GM19238 (cell line): ENCODE results near the gene CIT.

Experiments
- DNase-seq: peaks from one replicate; pipeline ENCODE4 v3.0.0; 2011; ENCODE audit warnings: low spot score; ENCODE audit not compliant: insufficient read length

CIT gene

GRCh38 chr12:119808441-119808840, 68.7 kb downstream of the CIT start:
- no peak for DNase-seq

DNA sequence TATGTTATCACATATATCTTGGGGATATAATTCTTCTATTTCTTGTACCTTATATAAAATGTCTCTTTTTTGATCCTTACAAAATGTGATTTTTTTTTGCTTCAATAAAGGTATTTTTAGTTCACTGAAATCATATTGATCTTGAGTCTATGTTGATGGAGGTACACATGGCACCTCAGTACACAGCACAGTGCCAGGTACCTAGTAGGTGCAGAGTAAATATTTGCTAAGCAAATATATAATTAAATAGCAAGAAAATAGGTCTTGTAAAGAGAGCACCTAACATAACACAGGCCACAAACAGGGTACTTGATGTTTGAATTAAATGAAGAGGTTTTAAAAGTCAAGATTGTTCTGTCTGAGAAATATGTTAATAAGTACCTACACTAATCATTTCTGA, 69.7 kb downstream of the CIT start:
- no peak for DNase-seq

- DNase-seq, result no peak
These were observed 73.0 kb downstream of the CIT start for GRCh38 chr12:119804011-119804641.

- no peak for DNase-seq
These were observed 73.7 kb downstream of the CIT start for GRCh38 chr12:119803381-119803791.

- no peak for DNase-seq
These were observed 74.6 kb downstream of the CIT start for GRCh38 chr12:119802472-119802871.

- no peak for DNase-seq
These were observed 80.0 kb downstream of the CIT start for GRCh38 chr12:119797090-119797489.

- no peak for DNase-seq
These were observed 80.8 kb downstream of the CIT start for GRCh38 chr12:119796292-119796691.

DNA sequence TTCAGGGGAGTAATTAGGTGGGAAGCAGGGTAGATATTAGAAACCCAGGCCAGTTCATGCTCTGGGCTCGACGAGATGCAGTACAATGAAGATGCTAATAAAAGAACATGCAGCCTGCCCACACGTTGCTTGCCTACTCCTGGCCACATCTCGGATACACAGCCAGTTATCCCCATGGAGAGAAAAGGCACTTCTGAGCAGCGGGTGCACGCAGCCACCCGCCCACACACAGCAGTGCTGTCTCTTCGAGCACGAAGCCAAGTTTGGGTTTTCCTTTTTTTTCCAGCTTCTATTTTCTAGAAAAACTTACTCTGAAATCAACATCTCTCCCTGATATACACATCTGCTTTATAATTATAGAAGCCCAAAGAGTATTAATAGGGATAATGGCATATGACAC, 85.7 kb downstream of the CIT start:
- DNase-seq, result no peak

GRCh38 chr12:119788786-119789185, 88.3 kb downstream of the CIT start:
- no peak for DNase-seq

GRCh38 chr12:119786539-119786938, 90.6 kb downstream of the CIT start:
- no peak for DNase-seq

DNA sequence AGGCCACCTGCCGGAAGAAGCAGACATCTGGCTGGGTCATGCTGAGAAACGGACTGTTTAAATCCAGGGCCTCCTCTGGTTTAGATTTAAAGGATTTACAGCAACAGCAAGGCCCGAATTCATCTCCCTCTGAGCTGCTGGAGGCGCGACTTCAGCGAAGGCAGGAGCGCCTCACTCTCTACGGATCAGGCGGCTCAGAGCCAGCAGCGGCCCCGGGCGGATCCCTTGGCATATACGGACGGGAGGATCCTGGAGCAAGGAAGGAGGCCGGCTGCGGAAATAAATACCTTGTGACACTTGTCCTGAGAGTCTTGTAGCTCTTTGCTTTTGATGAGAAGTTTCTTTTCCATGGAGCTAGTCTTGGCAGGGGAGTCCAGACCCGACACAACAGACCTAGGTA, 92.4 kb downstream of the CIT start:
- no peak for DNase-seq

DNA sequence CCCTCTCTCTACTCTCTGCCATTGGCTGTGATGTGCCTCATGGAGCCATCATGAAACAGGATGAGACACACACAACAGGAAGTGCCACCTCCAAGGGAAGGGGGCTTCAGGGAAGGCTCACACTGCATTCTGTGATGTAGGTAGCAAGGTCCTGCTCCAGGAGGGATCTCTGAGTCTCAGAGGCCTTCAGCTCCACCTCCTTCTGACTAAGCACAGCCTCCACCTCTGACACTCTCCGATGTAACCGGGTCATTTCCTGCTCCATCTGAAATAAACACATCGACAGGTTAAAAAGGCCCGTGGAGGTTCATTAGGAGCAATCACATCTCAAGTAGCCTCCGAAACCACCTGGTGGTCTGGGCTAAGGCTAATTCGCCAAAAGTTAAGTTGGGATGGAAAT, 93.3 kb downstream of the CIT start:
- no peak for DNase-seq

DNA sequence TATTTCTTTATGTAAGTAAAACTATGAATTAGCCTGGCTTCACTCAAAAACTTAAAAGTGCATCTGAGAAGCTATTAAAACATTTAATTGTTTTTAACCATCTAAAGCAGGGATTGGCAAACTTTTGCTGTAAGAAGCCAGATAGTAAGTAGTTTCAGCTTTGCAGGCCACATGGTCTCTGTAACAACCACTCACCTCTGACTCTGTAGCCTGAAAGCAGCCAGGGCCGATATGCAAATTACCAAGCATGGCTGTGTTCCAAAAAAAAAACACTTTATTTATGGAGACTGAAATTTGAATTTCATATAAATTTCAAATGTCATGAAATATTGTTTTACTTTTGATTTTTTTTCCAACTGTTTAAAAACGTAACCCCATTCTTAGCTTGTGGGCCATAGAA, 95.3 kb downstream of the CIT start:
- DNase-seq, result no peak

GRCh38 chr12:119780786-119781434, 96.2 kb downstream of the CIT start:
- no peak for DNase-seq

DNA sequence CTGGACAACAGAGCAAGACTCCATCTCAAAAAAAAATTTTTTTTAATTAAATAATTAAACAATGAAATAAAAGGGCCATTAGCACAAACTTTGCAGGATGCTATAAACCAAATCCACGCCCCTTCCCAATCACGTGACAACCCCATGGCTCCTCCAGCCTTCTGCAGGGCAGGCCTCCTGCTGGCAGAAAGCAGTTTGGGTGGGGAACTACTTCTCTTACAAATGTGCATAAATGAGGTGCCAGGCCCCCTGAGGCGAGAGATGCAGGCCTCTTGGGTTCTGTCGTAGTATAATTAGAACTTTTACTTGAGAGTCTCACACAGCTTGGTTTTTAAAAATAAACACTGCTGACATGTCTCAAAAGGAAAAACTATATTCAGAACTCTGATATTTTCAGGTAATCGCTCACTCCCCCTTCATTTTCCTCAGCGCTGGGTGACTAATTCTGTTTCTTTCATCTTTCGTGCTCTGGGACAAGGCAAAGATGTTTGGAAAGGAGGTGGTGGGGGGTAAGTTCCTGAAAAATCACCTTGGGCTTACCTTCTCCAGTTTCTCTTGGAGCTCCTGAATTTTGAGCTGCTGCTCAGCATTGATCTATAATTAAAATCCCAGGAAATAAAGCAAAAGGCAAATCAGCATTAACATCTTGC, 101.7 kb downstream of the CIT start:
- no peak for DNase-seq

GRCh38 chr12:119772431-119772830, 104.7 kb downstream of the CIT start:
- no peak for DNase-seq

DNA sequence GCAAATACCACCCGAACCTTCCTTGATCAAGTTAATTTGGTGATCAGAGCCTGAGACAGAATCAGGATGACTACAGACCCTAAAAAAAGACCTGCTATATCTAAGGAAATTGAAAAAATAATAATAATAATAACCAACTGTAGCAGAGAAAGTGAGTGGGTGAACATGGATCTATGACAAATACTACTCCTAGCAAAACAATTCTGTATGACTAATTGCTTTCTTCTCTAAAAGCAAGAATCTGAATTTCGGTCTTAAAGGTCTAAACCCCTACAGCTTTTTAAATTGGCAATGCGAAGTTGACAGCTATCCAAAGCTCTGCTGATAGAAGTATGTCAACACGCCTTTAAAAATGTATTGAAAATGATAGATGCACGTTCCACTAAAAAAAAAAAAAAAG, 107.0 kb downstream of the CIT start:
- no peak for DNase-seq

DNA sequence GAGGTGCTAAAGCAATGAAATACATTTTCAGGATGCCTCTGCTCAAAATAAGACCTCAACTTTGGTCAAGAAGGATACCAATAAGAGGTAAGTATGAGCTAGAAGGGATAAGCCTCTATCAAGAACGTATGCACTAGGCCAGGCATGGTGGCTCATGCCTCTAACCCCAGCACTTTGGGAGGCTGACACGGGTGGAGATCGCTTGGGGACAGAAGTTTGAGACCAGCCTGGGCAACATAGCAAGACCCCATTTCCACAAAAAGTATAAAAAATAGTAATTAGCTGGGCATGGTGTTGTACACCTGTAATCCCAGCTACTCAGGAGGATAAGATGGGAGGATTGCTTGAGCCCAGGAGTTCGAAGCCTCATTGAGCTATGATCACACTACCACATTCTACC, 114.5 kb downstream of the CIT start:
- DNase-seq, result no peak

DNA sequence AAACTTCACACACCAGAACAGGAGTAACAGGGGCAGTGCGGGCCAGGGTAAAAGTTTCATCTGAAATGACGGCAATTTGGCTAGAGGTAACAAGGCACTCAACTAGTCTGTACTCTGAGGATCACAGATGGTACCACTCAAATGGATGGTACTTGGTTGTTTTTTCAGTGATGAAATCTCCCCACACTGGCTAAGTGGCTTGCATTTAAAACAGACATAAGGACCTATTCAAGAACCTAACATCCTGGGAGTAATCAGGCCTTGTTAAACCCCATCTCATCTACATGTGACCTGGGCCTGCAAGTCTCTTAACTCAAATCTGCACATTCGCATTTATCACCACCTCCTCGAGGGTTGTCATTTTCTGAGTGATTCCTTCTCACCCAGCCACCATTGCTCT, 118.4 kb downstream of the CIT start:
- no peak for DNase-seq

DNA sequence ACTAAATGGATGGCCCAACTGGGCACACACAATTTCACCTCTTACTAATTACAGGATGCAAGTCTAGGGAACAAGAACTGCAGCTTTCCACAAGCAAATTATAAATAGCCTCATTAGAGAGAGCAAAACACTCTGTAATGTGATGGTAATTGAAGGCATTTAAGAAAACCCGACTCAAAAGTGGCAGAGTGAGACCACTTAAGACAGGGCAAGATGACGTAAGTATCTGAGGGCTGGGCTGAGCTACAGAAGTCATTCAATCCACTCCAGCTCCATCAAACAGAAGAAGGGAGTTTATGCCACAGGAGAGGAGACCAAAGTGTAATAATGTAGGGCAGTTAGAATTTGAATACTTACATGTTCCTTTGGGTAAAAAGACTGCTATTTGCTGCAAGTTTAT, 118.9 kb downstream of the CIT start:
- DNase-seq, result no peak

GRCh38 chr12:119751961-119752360, 125.2 kb downstream of the CIT start:
- DNase-seq, result no peak

DNA sequence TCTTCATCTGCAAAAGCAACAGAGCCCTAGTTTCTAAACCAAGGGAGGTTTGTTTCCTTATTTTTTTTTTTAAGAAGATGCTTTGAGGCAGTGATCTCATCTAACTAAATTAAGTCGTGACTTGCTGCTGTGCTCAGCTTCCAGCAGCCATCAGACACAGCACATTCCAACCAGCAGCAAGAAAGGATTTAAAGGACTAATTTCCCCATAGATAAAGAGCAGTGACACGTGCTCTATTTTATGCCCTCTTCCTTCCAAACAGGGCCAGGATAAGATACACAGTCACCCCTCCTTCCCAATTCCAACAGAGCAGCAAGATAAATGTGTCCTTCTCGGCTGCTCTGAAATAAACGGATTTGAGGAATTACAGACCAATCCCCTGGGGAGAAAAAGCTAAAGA, 127.5 kb downstream of the CIT start:
- no peak for DNase-seq

DNA sequence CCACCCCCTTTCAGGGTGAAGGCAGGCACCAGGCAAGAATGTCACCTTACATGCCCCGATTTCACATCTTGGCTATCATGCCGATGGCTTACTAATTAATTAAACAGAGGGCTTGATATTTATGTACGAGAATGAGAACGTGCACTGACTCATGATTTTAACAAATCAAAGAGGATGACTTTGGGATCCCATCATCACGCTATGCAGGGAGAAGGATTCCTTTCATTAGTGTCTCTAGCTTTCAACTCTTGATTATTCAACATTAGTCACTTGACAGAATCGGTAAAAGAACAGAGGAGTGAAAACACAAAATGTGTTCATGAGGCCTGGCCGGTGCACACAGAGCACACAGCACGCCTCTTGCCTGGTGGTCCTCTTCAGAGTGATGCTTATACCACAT, 128.6 kb downstream of the CIT start:
- DNase-seq, result no peak
